GM21526 (cell line): ENCODE measurements around the gene MMP23B.

Experiments used
- ATAC-seq: cut with Tn5 transposase; IDR thresholded peaks from one replicate; pipeline ENCODE4 v1.9.1; 2021; ENCODE audit warnings: moderate library complexity; ENCODE audit not compliant: unreplicated experiment, low FRiP score

Gene MMP23B

DNA sequence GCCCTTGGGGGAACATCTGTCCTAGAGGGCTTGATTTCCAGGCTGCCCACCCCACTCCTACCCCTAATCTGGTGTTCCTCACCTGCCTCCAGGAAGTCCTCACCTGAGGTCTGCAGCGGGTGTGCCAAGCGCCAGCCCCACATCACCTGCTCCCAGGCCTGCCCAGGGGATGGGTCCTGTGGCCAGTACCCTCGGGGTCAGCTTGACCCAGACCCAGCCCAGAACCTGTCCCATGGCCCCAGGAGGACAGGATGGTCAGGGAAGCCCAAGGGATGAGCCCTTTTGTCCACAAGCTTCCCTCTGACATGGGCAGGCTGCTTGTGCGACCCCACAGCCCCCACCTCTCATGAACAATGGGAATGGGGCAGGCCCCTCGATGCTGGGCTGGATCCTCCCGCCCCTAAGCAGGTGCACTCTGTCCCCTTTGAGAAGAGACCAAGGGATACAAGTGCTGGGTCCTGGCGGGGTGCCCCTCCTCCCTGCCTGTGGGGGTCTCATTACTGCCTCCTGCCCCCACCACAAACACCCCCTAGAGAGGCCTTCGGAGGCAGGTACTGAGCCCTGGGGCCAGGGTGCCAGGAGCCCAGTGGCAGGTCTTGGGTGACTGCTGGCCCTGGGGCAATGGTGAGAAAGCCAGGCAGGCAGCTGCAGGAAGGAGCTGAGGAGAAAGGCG, 13.4 kb upstream of the MMP23B start:
- ATAC-seq: no peak

DNA sequence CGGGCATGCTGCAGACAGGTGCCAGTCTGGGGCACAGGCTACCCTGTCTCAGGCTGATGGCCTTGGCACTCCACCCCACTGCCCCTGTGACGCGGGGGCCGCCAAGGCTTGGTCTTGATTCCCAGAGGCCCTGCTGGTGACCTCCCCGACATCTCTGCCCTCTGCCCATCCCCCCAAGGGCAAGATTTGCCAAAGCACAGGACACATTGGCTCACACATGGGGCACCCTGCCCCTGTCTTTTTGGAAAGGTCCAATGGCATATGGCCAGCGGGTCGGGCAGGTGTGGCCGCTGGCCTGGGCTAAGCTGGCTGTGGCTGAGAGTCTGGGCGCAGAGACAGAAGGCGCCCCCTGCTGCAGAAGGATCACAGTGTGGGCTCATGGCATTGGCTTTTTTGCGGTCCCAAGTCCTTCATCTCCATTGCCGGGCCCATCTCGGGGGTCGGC, 12.0 kb upstream of the MMP23B start:
- ATAC-seq: no peak

DNA sequence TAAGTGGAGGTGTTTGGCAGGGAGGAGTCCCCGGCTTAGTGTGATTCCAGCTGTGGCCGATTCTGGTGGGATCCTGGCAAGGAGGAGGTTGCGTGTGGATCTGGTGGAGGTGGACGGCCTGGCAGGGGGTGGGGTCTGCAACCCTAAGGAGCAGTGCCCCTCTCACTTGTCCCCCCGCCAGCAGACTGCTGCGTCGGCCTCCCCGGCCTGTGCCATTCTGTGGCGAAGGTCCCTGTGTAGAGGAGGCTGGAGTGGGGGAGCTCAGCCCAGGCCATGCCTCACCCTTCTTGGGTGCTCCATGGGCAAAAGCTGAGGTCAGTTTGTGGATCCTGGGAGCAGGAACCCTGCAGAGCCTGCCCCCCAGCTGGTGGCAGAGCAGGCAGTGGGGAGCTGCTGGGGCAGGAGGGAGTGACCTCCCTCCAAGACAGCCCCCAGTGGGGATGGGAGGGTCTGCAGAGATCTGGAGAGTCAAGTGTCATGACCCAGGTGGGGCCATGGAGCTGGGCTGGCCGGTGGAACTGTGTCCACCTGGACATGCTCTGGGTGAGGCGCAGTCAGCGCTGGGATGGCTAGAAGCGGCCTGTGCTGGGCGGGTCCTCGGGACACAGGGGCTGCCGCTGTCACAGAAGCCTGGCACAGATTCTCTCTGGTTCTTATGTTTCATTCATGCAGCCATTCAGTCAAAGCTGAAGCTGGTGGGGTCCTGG, 11.4 kb upstream of the MMP23B start:
- ATAC-seq: no peak

DNA sequence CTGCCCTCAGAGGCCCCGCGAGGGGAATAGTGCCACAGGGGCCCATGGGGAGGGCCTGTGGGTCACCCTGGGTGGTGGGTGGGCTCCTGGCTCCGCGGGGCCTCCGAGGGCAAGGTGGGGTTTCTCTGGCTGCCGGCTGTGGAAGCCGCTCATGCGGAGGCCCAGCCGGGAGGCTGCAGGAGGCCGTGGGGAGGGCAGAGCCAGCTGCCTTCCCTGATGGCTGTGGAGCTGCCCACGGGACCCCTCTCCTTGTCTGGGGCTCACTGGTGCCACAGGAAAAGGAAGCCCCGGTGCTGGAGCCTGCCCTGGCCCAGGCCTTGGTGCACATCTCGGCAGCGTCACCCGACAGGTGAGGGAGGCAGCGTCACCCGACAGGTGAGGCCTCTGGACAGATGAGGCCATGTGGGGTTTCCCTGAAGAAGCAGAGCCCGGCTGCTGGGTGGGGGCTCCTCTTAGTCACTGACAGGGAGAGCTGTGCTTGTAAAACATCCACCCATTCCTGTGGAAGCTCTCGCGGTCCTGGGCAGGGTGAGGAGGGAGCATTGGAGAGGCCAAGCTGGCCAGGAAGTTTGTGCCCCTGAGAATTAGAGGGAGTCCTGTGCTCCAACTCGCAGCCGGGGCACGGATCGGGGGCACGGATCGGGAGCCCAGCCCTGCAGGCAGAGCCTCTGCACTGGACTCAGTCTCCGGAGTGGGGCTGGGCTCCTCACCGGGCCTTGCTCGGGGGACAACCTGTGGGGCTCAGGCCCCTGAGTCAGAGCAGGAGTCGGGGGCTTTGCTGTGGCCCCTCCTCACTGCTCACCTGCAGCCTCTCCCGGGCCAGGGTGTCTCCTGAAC, 10.6 kb upstream of the MMP23B start:
- no peak for ATAC-seq

DNA sequence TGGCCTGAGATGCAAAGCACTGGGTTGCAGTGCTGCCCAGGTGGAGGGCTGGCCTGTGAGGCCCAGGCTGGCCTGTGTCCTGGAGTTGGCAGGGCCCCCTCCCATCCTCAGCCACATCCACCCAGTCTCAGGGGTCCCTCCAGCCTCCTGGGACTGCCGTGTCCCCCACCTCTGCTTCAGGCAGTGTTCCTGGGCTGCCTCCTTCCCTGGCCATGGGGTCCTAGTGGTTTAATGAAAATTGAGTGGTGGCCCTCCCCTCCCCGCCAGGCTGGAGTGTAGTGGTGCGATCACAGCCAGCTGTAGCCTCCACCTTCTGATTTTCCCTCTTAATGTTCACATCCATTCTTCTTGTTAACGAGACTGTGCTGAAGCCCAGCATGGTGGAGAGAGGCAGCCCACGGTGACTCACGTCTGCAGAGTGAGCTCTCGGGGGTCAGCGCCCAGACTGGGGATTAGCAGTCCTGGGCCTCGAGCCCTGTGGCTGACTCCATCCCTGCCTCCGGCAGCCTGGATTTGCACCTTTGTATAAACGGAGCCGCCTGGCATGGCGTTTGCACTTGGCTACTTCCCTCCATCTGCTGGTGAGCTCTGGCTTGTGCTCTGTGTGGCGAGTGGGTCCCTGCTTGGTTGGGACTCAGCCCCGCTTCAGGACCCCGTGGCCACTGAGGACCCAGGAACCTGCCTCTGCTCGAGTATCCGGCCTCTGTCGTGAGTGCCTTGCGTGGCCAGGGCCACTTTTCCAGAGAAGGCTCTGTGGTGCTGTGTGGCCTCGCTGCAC, 9.8 kb upstream of the MMP23B start:
- ATAC-seq: no peak

DNA sequence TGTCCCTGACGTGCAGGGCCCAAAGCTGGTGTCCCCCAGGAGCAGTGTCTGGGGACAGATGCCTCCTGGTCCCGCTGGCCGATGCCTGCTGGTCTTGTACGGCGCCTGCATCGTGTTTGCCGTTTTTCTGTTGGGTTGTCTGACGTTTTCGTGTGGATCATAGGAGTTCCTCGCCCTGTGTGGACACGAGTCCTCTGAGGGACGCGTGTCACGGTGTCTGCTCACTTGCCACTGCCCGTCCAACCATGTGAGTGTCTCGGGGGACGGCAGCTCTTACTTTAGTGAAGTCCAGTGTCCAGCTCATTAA, 9.2 kb upstream of the MMP23B start:
- ATAC-seq: no peak

DNA sequence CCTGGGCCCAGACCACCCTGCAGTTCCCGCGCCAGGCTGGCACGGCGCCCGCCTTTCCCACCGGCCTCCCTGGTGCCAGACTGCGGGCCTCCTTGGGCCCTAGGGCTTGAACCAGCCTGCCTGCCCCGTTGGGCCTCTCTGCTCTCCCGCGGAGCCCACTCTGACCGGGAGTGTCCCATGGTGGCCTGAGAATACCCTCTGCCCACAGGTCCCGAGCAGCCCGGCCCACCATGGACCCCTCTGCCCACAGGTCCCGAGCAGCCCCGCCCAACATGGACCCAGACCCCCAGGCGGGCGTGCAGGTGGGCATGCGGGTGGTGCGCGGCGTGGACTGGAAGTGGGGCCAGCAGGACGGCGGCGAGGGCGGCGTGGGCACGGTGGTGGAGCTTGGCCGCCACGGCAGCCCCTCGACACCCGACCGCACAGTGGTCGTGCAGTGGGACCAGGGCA, 8.8 kb upstream of the MMP23B start:
- no peak for ATAC-seq

DNA sequence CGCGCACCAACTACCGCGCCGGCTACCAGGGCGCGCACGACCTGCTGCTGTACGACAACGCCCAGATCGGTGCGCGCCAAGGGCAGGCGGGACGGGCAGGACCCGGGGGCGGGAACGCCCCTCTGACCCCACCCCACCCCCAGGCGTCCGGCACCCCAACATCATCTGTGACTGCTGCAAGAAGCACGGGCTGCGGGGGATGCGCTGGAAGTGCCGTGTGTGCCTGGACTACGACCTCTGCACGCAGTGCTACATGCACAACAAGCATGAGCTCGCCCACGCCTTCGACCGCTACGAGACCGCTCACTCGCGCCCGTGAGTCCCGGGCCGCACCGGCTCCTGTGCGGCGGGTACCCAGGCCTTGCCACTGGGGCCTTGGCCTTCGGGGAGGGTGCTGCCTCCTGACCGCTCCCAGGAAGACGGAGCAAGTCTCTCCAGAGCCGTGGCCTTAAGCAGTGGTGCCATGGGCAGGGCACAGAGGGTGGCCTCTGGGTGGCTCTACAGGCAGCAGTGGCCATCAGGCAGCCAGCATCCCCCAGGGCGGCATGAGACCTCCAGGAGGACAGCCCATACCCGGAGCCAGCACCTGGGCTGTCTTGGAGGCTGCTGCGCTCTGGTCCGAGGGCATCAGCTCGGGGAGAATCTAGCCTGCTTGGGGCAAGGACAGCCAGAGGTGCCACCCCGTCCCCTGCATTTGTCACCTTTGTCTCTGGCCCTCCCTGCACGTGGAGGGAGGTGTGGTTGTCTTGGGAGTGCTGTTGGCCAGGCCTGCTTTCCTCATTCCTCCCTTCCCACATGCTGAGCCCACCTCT, 8.1 kb upstream of the MMP23B start:
- ATAC-seq: no peak

DNA sequence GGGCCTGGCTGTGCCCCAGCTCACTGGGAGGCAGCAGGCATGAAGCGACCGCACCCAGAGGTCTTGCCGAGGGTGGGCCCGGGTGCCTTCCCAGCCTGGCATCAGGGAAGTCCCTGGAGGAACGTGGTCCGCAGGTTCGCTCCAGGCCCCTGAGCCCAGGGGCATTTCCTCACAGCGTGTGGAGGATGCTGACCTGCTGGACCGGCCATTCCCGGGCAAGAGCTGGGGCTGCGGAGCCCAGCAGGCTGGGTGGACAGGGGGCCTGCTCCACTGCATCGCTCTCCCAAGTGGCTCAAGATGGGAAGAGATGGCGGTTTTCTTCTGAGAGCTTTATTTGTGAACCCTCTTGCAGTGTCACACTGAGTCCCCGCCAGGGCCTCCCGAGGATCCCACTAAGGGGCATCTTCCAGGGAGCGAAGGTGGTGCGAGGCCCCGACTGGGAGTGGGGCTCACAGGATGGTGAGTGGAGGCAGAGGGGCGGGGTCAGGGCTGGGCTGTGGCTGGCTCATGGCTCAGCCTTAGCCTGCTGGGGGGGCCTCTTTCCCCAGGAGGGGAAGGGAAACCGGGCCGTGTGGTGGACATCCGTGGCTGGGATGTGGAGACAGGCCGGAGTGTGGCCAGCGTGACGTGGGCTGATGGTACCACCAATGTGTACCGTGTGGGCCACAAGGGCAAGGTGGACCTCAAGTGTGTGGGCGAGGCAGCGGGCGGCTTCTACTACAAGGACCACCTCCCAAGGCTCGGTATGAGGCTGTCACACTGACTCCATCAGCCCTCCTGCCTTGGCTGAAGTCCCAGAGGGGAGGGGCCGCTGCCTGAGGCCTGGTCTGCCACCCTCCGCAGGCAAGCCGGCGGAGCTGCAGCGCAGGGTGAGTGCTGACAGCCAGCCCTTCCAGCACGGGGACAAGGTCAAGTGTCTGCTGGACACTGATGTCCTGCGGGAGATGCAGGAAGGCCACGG, 7.2 kb upstream of the MMP23B start:
- ATAC-seq: no peak

DNA sequence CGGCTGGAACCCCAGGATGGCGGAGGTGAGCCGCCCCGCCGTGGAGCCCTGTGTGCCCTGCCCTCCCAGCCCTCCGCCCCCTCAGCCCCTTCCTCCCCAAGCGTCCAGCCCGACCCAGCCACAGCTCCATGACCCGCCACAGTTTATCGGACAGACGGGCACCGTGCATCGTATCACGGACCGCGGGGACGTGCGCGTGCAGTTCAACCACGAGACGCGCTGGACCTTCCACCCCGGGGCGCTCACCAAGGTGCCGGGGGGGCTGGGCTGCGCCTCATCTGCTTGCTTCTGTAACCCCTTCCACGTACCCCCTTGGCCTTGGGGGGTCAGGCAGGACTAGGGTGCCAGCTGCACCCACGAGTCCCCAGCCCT, 6.6 kb upstream of the MMP23B start:
- no peak for ATAC-seq

DNA sequence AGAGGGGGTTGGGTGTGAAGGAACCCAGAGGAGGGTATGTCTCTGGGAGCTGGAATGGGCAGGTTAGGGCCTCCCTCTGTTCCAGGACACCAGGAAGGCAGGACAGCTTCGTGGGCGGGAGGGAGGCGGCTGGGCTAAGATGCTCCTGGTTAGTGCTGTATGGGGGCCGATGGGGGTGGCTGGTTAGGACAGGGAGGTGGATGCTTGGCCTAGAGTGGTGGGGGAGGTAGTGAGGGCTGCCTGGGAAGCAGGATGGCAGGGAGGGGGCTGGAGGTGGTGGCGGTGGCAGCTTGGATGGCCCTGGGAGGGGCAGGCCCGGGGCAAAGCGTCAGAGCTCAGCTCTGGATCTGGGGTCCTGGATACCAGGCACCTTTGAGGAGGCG, 6.2 kb upstream of the MMP23B start:
- no peak for ATAC-seq

DNA sequence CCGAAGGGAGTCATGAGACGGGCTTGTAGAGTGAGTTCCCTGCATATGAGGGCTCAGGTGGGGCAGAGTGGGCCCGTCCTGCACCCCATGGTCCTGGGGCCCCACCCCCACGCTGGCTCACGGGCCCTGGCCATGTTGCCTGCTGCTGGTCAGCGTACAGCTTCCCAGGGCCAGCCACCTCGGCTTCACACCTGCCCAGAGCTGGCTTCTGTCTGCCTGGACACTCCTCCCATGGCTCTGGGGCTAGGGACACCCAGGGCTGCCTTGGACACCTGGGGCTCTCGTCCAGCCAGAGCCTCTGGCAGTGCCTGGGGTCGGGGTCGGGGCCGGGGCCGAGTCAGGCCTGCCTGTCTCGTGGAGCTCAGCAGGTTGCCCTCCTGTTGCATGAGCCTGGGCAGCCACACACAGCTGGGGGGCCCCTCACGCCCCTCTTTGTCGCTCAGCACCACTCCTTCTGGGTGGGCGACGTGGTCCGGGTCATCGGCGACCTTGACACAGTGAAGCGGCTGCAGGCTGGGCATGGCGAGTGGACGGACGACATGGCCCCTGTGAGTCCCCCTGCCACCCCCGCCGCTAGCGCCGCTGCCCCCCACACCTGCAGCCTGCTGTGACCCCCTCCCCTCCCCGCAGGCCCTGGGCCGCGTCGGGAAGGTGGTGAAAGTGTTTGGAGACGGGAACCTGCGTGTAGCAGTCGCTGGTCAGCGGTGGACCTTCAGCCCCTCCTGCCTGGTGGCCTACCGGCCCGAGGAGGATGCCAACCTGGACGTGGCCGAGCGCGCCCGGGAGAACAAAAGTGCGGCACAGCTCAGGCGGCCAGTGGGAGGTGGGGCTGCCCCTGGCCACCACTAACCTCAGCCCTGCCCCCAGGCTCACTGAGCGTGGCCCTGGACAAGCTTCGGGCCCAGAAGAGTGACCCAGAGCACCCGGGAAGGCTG, 5.5 kb upstream of the MMP23B start:
- ATAC-seq: no peak

DNA sequence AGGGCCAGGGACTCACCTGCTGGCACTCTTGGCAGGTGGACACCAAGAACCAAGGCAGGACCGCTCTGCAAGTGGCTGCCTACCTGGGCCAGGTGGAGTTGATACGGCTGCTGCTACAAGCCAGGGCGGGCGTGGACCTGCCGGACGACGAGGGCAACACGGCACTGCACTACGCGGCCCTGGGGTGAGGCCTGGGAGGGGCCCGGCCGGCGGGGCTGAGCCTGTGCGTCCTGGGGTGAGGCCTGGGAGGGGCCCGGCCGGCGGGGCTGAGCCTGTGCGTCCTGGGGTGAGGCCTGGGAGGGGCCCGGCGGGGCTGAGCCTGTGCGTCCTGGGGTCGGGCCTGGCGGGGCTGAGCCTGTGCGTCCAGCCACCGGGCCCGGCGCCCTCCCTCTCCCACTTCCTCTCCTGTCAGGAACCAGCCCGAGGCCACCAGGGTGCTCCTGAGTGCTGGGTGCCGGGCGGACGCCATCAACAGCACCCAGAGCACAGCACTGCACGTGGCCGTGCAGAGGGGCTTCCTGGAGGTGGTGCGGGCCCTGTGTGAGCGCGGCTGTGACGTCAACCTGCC, 4.6 kb upstream of the MMP23B start:
- ATAC-seq: no peak

DNA sequence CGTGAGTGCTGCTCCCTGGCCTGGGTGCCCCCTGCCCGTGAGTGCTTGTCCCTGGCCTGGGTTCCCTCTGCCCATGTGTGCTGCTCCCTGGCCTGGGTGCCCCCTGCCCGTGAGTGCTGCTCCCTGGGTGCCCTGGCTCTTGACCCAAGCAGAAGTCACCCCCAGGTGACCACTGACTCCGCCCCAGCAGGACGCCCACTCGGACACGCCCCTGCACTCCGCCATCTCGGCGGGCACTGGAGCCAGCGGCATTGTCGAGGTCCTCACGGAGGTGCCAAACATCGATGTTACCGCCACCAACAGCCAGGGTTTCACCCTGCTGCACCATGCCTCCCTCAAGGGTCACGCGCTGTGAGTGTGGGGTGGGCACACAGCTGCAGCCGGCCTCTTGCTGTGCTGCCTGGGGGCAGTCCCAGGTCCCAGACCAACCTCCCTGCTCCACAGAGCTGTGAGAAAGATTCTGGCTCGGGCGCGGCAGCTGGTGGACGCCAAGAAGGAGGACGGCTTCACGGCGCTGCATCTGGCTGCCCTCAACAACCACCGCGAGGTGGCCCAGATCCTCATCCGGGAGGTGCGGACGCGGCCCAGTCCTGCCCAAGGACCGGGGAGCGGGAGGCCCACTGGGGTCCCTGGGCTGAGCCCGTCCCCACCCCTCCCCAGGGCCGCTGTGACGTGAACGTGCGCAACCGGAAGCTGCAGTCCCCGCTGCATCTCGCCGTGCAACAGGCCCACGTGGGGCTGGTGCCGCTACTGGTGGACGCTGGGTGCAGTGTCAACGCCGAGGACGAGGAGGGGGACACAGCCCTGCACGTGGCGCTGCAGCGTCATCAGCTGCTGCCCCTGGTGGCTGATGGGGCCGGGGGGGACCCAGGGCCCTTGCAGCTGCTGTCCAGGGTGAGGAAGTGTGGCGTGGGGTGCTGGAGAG, 3.9 kb upstream of the MMP23B start:
- ATAC-seq: no peak

DNA sequence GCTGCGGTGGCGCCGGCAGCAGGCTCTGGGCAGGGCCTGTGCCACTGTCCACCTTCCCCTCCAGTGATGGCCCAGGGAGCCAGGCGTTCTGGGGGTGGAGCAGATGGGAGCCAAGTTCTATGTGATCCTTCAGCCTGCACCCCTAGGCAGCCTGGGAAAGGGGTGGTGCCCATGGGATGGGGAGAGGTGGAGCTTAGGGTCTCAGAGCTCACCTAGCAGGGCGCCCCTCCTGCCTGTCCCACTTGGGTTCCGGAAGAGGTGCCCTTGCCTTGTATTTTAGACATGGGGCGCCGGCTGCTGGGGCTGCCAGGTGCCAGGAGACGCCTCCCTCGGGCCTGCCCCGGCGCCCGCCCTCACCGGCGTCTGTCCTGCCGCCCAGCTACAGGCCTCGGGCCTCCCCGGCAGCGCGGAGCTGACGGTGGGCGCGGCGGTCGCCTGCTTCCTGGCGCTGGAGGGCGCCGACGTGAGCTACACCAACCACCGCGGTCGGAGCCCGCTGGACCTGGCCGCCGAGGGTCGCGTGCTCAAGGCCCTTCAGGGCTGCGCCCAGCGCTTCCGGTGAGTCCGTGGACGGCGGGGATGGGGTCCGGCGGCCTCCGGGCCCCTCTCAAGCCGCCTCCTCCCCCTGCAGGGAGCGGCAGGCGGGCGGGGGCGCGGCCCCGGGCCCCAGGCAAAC, 3.1 kb upstream of the MMP23B start:
- no peak for ATAC-seq
